Chondrocyte (in vitro differentiated cells): ENCODE measurements around the gene EPHB2. TPM values are rescaled to one million over a fixed set of nuclear protein-coding genes. Genes with fewer than 3 reads are reported as not detected.

ENCODE experiments used
- DNase-seq: peaks from one replicate; pipeline ENCODE4 v3.0.0; 2021; ENCODE audit warnings: mixed read lengths, low spot score
- H3K27ac Mint-ChIP-seq: one replicate; pipeline ENCODE4 v1.8.0; 2021; ENCODE audit warnings: mild to moderate bottlenecking, moderate library complexity, mixed read lengths; ENCODE audit not compliant: unreplicated experiment
- H3K27me3 Mint-ChIP-seq: 2 replicates; pipeline ENCODE4 v1.8.0; 2021; ENCODE audit warnings: low read depth, mixed read lengths
- H3K36me3 Mint-ChIP-seq: 2 replicates; pipeline ENCODE4 v1.8.0; 2021; ENCODE audit warnings: low read depth, mixed read lengths
- H3K4me1 Mint-ChIP-seq: 2 replicates; pipeline ENCODE4 v1.8.0; 2021; ENCODE audit warnings: low read depth, mild to moderate bottlenecking, mixed read lengths
- H3K4me3 Mint-ChIP-seq: one replicate; pipeline ENCODE4 v1.8.0; 2021; ENCODE audit warnings: mild to moderate bottlenecking, moderate library complexity, mixed read lengths; ENCODE audit not compliant: unreplicated experiment
- H3K9me3 Mint-ChIP-seq: 2 replicates; pipeline ENCODE4 v1.8.0; 2021; ENCODE audit warnings: low read depth, mixed read lengths
- total RNA-seq: library from RNA; stranded (reverse); gene quantifications from 3 replicates; pipeline ENCODE4 v1.2.1, GENCODE V29; 2021
- TF ChIP-seq, protein P1 (sequence below): fragments of 200-600 bp; sonication (generic); IDR thresholded peaks from 2 replicates; pipeline ENCODE4 v1.5.0; 2021; ENCODE audit warnings: antibody characterized with exemption, mild to moderate bottlenecking, moderate library complexity

EPHB2 gene
- total RNA-seq, 1 donor from 2014 or later: 44.6 TPM

DNA sequence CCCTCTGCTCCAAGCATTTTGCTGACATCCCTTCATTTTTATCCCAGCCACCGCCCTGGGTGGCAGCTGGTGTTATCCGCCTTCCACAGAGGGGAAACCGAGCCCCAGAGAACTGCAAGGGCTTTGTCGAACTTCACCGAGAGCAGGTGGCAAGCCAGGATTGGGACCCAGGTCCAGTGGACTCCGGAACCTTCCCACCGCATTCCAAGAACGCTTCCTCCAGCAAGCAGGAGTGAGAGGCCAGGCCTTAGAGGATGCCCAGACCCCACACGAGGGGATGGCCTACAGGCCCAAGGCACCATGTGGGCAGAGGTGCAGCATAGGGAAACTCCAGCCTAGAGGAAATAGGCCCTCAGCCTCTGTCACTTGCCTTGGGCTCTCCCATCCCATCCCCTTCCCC is 90.7 kb downstream of the EPHB2 start:
- H3K27ac Mint-ChIP-seq: no peak overlapping the region
- H3K4me3 Mint-ChIP-seq: no peak overlapping the region
- H3K27me3 Mint-ChIP-seq: no peaks in the 10 kb centered on the region
- no peaks in the 10 kb centered on the region for H3K9me3 Mint-ChIP-seq
- peaks cover 13% of the 10 kb centered on the region for H3K4me1 Mint-ChIP-seq
- no peak for DNase-seq
- peaks cover 4% of the 10 kb centered on the region for H3K36me3 Mint-ChIP-seq
- TF ChIP-seq, protein P1, sequence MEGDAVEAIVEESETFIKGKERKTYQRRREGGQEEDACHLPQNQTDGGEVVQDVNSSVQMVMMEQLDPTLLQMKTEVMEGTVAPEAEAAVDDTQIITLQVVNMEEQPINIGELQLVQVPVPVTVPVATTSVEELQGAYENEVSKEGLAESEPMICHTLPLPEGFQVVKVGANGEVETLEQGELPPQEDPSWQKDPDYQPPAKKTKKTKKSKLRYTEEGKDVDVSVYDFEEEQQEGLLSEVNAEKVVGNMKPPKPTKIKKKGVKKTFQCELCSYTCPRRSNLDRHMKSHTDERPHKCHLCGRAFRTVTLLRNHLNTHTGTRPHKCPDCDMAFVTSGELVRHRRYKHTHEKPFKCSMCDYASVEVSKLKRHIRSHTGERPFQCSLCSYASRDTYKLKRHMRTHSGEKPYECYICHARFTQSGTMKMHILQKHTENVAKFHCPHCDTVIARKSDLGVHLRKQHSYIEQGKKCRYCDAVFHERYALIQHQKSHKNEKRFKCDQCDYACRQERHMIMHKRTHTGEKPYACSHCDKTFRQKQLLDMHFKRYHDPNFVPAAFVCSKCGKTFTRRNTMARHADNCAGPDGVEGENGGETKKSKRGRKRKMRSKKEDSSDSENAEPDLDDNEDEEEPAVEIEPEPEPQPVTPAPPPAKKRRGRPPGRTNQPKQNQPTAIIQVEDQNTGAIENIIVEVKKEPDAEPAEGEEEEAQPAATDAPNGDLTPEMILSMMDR: no peak

DNA sequence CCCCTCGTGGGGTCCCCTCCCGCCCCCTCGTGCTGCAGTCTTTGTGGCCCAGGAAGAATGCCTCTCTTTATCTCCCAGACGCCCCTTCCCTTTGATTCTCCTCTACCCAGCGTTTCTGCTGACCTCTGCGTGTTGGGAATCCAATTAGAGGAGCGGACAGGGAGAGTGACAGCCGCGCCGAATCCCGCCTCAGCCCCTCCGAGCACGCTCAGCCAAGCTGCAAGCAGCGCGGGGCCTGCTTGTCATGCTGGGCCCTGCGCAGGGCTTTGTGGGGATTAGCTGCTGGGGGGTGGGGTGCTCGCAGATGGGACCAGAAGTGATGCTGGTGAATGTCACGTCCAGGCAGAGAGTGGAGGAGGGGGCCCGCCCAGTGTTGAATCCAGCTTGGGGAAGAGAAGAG is 91.1 kb downstream of the EPHB2 start:
- Mint-ChIP-seq H3K27me3 (no peaks in the 10 kb centered on the region), H3K9me3 (no peaks in the 10 kb centered on the region), H3K4me3 (no peak overlapping the region), H3K4me1 (peaks cover 9% of the 10 kb centered on the region), H3K36me3 (peaks cover 4% of the 10 kb centered on the region), H3K27ac (no peak overlapping the region)
- no peak for DNase-seq
- TF ChIP-seq, protein P1: no peak

DNA sequence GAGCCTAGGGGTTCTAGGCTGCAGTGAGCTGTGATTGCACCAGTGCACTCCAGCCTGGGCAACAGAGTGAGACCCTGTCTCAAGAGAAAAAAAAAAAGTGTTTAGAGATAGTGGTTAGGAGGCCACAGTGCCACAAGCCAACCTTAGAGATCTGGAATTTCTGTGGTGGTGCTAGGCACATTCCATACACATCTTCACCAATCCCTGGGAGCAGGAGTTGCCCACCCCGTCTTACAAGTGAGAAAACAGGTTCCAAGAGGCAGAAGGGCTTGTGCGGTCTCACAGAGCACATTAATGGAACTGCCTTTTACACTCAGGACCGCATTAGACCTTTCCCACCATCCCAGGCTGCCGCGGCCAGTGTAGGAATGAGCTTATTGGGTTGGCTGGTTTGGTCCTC is 93.2 kb downstream of the EPHB2 start:
- no peaks in the 10 kb centered on the region for H3K36me3 Mint-ChIP-seq
- H3K27ac Mint-ChIP-seq: no peak overlapping the region
- H3K9me3 Mint-ChIP-seq: no peaks in the 10 kb centered on the region
- no peaks in the 10 kb centered on the region for H3K27me3 Mint-ChIP-seq
- peaks cover 17% of the 10 kb centered on the region for H3K4me1 Mint-ChIP-seq
- H3K4me3 Mint-ChIP-seq: no peak overlapping the region
- TF ChIP-seq, protein P1: no peak
- DNase-seq: no peak

GRCh38 chr1:22804406-22804805 is 93.8 kb downstream of the EPHB2 start:
- Mint-ChIP-seq H3K27ac (no peak overlapping the region), H3K27me3 (no peaks in the 10 kb centered on the region), H3K9me3 (no peaks in the 10 kb centered on the region), H3K4me3 (no peak overlapping the region), H3K36me3 (no peaks in the 10 kb centered on the region), H3K4me1 (peaks cover 21% of the 10 kb centered on the region)
- DNase-seq: no peak
- TF ChIP-seq, protein P1: no peak

DNA sequence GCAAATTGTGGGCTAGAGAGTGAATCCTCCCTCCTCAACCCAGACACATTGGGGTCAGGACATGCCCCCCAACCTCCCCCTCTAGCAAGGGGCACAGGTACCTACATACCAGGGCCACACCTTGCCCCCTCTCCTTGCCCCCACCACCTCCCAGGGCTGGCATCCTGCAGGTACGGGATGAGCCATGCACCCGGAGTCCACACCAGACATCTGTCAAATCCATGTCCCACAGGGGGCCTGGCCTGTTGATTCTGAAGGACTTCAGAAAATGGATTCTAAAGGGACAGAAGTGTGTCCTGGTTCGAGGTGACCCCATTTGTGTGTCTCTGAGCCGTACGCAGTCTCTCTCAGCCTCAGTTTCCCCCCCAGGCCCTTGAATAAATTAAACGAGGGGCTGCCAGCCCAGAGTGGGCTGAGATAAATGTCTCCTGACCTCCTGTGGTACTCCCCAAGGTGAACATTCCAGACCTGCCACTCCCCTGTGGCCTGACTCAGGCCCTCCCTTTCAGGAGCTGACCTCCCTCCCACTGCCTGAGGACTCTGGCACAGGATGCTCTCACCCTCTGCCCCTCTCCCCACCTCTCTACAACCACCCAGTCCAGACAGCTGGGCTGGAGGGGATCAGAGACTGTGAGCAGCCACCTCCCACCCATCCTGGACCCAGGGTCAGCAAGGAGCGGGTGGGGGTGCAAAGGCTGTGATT is 94.5 kb downstream of the EPHB2 start:
- no peaks in the 10 kb centered on the region for H3K9me3 Mint-ChIP-seq
- no peak overlapping the region for H3K27ac Mint-ChIP-seq
- no peak overlapping the region for H3K4me3 Mint-ChIP-seq
- peaks cover 21% of the 10 kb centered on the region for H3K4me1 Mint-ChIP-seq
- no peaks in the 10 kb centered on the region for H3K27me3 Mint-ChIP-seq
- peaks cover 2% of the 10 kb centered on the region for H3K36me3 Mint-ChIP-seq
- DNase-seq: no peak
- TF ChIP-seq, protein P1: no peak
